HEK293 (cell line): ENCODE measurements around the gene DNASE2.
A peak's percentile ranks its signal among the peaks of the same experiment; 100 is the strongest.

Experiments
- CTCF ChIA-PET: fragments of 350-600 bp; formaldehyde crosslinking; extraction: SDS; loops from one replicate; lab custom pipeline; 2021; ENCODE audit warnings: antibody characterized with exemption; lab: Yijun Ruan, JAX
- POLR2A ChIA-PET: fragments of 300-600 bp; formaldehyde crosslinking; extraction: SDS; loops from one replicate; lab custom pipeline; 2020; ENCODE audit warnings: antibody characterized with exemption, inconsistent platforms; lab: Yijun Ruan, JAX
- H3K27ac ChIP-seq: fragments of 200-500 bp; sonication (Bioruptor generic); 2 replicates; pipeline ENCODE4 v1.5.1; 2014; ENCODE audit warnings: low read depth, low read length, control low read depth, inconsistent platforms; ENCODE audit errors: extremely low read depth
- H3K36me3 ChIP-seq, 2 experiments: fragments of 200-500 bp in 1 of 2; sonication (Bioruptor generic) in 1 of 2; 1 replicate in 1 of 2; 2 replicates in 1 of 2; pipeline ENCODE4 v1.5.1; 2014 to 2017; ENCODE audit warnings: inconsistent platforms in 2 of 2, low read length in 2 of 2; ENCODE audit not compliant: control insufficient read depth in 2 of 2, insufficient read depth in 1 of 2
- H3K4me1 ChIP-seq: fragments of 200-500 bp; sonication (Bioruptor generic); 2 replicates; pipeline ENCODE4 v1.5.1; 2014; ENCODE audit warnings: mild to moderate bottlenecking, low read length, inconsistent platforms; ENCODE audit not compliant: control insufficient read depth, insufficient read depth
- H3K4me3 ChIP-seq: 2 replicates; pipeline ENCODE4 v1.5.1; 2011; ENCODE audit warnings: low read depth, mild to moderate bottlenecking, control low read depth, low read length, moderate library complexity
- H3K9me3 ChIP-seq: fragments of 200-500 bp; sonication (Bioruptor generic); 2 replicates; pipeline ENCODE4 v1.5.1; 2014; ENCODE audit warnings: low read depth, low read length, inconsistent platforms; ENCODE audit not compliant: control insufficient read depth, insufficient read depth
- EGR2 ChIP-seq: fragments of 450-650 bp; formaldehyde crosslinking; IDR thresholded peaks from 2 replicates; pipeline ENCODE4 v1.5.1; 2016; ENCODE audit warnings: low read depth, missing biosample characterization, missing genetic modification characterization
- GFI1B ChIP-seq: fragments of 450-650 bp; formaldehyde crosslinking; IDR thresholded peaks from 2 replicates; pipeline ENCODE4 v1.5.1; 2016; ENCODE audit warnings: missing biosample characterization, missing genetic modification characterization
- SCRT1 ChIP-seq: fragments of 450-650 bp; formaldehyde crosslinking; IDR thresholded peaks from 2 replicates; pipeline ENCODE4 v1.5.1; 2016; ENCODE audit warnings: missing biosample characterization, missing genetic modification characterization, borderline replicate concordance
- SP2 ChIP-seq: fragments of 450-650 bp; formaldehyde crosslinking; IDR thresholded peaks from 2 replicates; pipeline ENCODE4 v1.5.1; 2016; ENCODE audit warnings: missing biosample characterization, missing genetic modification characterization
- ZBTB10 ChIP-seq: fragments of 450-650 bp; formaldehyde crosslinking; IDR thresholded peaks from 2 replicates; pipeline ENCODE4 v1.5.1; 2016; ENCODE audit warnings: missing biosample characterization, missing genetic modification characterization
- ZFHX2 ChIP-seq: fragments of 450-650 bp; formaldehyde crosslinking; conservative IDR thresholded peaks from 2 replicates; pipeline ENCODE4 v1.5.1; 2016; ENCODE audit warnings: missing biosample characterization, missing genetic modification characterization
- ZNF138 ChIP-seq: fragments of 450-650 bp; formaldehyde crosslinking; IDR thresholded peaks from 2 replicates; pipeline ENCODE4 v1.5.1; 2016; ENCODE audit warnings: missing biosample characterization, missing genetic modification characterization, borderline replicate concordance
- ZNF214 ChIP-seq: fragments of 450-650 bp; formaldehyde crosslinking; IDR thresholded peaks from 2 replicates; pipeline ENCODE4 v1.5.1; 2017; ENCODE audit warnings: missing biosample characterization, mild to moderate bottlenecking, missing genetic modification characterization, borderline replicate concordance
- ZNF248 ChIP-seq: fragments of 450-650 bp; formaldehyde crosslinking; IDR thresholded peaks from 2 replicates; pipeline ENCODE4 v1.5.1; 2017; ENCODE audit warnings: missing biosample characterization, missing genetic modification characterization
- ZNF292 ChIP-seq: fragments of 450-650 bp; formaldehyde crosslinking; IDR thresholded peaks from 2 replicates; pipeline ENCODE4 v1.5.1; 2016; ENCODE audit warnings: low read depth, missing biosample characterization, missing genetic modification characterization, borderline replicate concordance
- ZNF335 ChIP-seq: fragments of 450-650 bp; formaldehyde crosslinking; conservative IDR thresholded peaks from 2 replicates; pipeline ENCODE4 v1.5.1; 2016; ENCODE audit warnings: missing biosample characterization, missing genetic modification characterization
- ZNF391 ChIP-seq: fragments of 450-650 bp; formaldehyde crosslinking; IDR thresholded peaks from 2 replicates; pipeline ENCODE4 v1.5.1; 2016; ENCODE audit warnings: low read depth, missing biosample characterization, missing genetic modification characterization, borderline replicate concordance
- ZNF558 ChIP-seq: fragments of 450-650 bp; formaldehyde crosslinking; IDR thresholded peaks from 2 replicates; pipeline ENCODE4 v1.5.1; 2016; ENCODE audit warnings: missing biosample characterization, missing genetic modification characterization
- ZNF600 ChIP-seq: fragments of 450-650 bp; formaldehyde crosslinking; IDR thresholded peaks from 2 replicates; pipeline ENCODE4 v1.5.1; 2016; ENCODE audit warnings: missing biosample characterization, missing genetic modification characterization
- ZNF639 ChIP-seq: fragments of 450-650 bp; formaldehyde crosslinking; IDR thresholded peaks from 2 replicates; pipeline ENCODE4 v1.5.1; 2016; ENCODE audit warnings: missing biosample characterization, missing genetic modification characterization
- ZNF664 ChIP-seq: fragments of 450-650 bp; formaldehyde crosslinking; IDR thresholded peaks from 2 replicates; pipeline ENCODE4 v1.5.1; 2016; ENCODE audit warnings: missing biosample characterization, missing genetic modification characterization
- ZXDB ChIP-seq: fragments of 450-650 bp; formaldehyde crosslinking; IDR thresholded peaks from 2 replicates; pipeline ENCODE4 v1.5.1; 2016; ENCODE audit warnings: missing biosample characterization, missing genetic modification characterization
- TF ChIP-seq, protein P1 (sequence below): fragments of 450-650 bp; formaldehyde crosslinking; optimal IDR thresholded peaks from 2 replicates; pipeline ENCODE3; 2016; ENCODE audit warnings: missing biosample characterization, mild to moderate bottlenecking, missing genetic modification characterization

DNASE2 gene

DNA sequence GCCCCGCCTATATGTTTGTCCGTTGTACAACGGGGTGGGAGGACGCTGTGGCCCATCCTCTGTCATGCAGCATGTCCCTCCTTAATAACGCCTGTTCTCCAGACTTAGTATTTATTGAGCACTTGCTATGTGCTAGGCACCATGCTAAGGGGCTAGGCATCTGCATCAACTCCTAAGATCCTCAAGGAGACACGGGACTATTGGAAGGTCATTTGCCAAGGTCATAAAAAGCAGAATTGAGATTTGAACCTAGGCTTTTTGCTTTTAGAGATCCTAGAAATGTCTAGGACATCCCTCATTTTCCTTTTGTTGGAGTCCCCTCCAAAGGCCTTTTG, 44.8 kb downstream of the DNASE2 start:
- no peaks in the 10 kb centered on the region for H3K9me3 ChIP-seq
- H3K4me1 ChIP-seq, result 0 out of 2 replicates have a peak, but pooled peaks cover 2% of the 10 kb centered on the region
- H3K4me3 ChIP-seq, result no peak overlapping the region
- CTCF ChIA-PET, result interaction anchor here (0.9 to 1.9 kb wide), 7 partner anchors 9 to 49 kb away, joined by 3 to 12 read pairs (median 4); no protein-coding TSS in a partner anchor
- H3K27ac ChIP-seq, result no peak overlapping the region
- TF ChIP-seq ZNF335 (tag by site-specific recombination) (peak; percentile 40), ZNF664 (tag by site-specific recombination) (peak; percentile 98), ZNF391 (0 out of 2 replicates have a peak, but pooled peaks have one; percentile 1), SP2 (tag by site-specific recombination) (no peak)
- POLR2A ChIA-PET, result no interaction called here
- no peaks in the 10 kb centered on the region for H3K36me3 ChIP-seq

DNA sequence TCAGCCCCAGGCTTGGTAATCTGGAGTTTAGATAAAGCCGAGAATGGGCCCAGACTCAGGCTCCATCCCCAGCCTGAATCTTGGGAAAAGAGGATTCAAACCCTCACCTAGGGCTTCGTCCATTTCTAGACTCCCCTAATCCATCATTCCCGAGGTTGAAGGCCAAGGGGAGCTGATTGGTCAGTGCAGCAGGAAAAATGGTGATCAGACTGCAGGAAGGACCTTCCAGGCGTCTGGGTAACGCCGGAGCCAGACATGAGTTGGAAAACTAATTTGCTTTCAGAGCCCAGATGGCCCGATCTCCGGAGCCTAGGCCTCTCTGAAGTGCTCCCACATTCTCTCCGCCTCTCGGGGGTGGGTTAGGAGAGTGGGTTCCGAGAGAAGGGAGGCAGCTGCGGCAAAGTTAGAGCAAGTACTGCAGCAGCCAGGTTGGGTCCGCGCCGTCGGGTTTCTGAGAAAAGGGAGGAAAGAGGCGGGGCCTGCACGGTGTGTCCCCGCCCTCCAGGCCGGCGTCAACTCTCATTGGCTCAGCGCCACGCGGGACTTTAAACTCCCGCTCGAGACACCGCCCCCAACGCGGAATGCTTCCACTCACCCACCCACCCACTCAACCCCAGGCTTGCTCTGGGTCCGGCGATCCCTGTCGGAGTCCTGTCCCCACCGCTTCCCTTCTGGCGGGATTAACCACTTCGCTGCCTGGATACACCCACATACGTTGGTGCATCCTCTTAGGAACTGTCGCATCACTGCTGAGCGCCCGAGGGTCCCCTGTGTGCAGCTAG, 46.1 kb downstream of the DNASE2 start:
- Histone ChIP-seq H3K27ac (no peak overlapping the region), H3K9me3 (no peaks in the 10 kb centered on the region), H3K4me1 (0 out of 2 replicates have a peak, but pooled peaks cover 2% of the 10 kb centered on the region), H3K36me3 (no peaks in the 10 kb centered on the region), H3K4me3 (no peak overlapping the region)
- TF ChIP-seq EGR2 (tag by site-specific recombination) (peak; percentile 60), GFI1B (tag by site-specific recombination) (no peak), SP2 (tag by site-specific recombination) (peak; percentile 78), ZFHX2 (peak; percentile 62), ZNF639 (tag by site-specific recombination) (no peak), ZNF335 (tag by site-specific recombination) (0 out of 2 replicates have a peak, but pooled peaks have one; percentile 4), ZXDB (no peak)
- ChIA-PET CTCF (interaction anchor here (1.1 to 1.9 kb wide), 4 partner anchors 10 to 78 kb away, joined by 3 to 15 read pairs (median 4); no protein-coding TSS in a partner anchor), POLR2A (interaction anchor here (1.4 to 1.5 kb wide), 2 partner anchors 29 to 46 kb away, joined by 3 to 6 read pairs; partner anchors contain the start of genes DNASE2 and RNASEH2A)

GRCh38 chr19:12834566-12834943, 46.7 kb downstream of the DNASE2 start, which contains the start of gene RTBDN:
Gene RTBDN (minus strand): TSS chr19:12834579. CDS start chr19:12829979, 4,600 bp downstream.
- 0 out of 2 replicates have a peak, but pooled peaks cover 2% of the 10 kb centered on the region for H3K4me1 ChIP-seq
- POLR2A ChIA-PET, result interaction anchor here (1.4 to 1.5 kb wide), 2 partner anchors 28 to 47 kb away, joined by 3 to 6 read pairs; partner anchors contain the start of genes DNASE2 and RNASEH2A
- no peaks in the 10 kb centered on the region for H3K36me3 ChIP-seq
- TF ChIP-seq ZFHX2, result peak; percentile 2; the same call in 1 of the 2 replicates
- TF ChIP-seq ZNF292 (tag by site-specific recombination), result no peak
- TF ChIP-seq ZNF138 (tag by site-specific recombination), result no peak
- no peak for TF ChIP-seq ZNF558 (tag by site-specific recombination)
- TF ChIP-seq, protein P1, sequence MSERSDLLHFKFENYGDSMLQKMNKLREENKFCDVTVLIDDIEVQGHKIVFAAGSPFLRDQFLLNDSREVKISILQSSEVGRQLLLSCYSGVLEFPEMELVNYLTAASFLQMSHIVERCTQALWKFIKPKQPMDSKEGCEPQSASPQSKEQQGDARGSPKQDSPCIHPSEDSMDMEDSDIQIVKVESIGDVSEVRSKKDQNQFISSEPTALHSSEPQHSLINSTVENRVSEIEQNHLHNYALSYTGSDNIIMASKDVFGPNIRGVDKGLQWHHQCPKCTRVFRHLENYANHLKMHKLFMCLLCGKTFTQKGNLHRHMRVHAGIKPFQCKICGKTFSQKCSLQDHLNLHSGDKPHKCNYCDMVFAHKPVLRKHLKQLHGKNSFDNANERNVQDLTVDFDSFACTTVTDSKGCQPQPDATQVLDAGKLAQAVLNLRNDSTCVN (tag by site-specific recombination), result no peak
- TF ChIP-seq ZNF214 (tag by site-specific recombination), result no peak
- peak; percentile 65; the same call in 1 of the 2 replicates for TF ChIP-seq ZNF600 (tag by site-specific recombination)
- no peak for TF ChIP-seq ZNF248 (tag by site-specific recombination)
- no peak for TF ChIP-seq SCRT1 (tag by site-specific recombination)
- TF ChIP-seq SP2 (tag by site-specific recombination), result peak; percentile 71
- TF ChIP-seq ZBTB10, result no peak
- TF ChIP-seq, all 188 proteins: peak for 3
- peak within 1 kb of the TSS; percentile 58 for H3K4me3 ChIP-seq
- no peaks in the 10 kb centered on the region for H3K9me3 ChIP-seq
- CTCF ChIA-PET, result interaction anchor here (0.6 to 1.9 kb wide), 7 partner anchors 9 to 94 kb away, joined by 3 to 15 read pairs (median 3); no protein-coding TSS in a partner anchor
- H3K27ac ChIP-seq, result no peak within 1 kb of the TSS; the same call in 1 of the 2 replicates
